Activated CD8-positive, alpha-beta T cell treated with anti-CD3 and anti-CD28 coated beads for 36 hours (primary cell): Measurements from ENCODE around the gene HOXD4. TPM values are rescaled to one million over a fixed set of nuclear protein-coding genes. Genes with fewer than 3 reads are reported as not detected.

Source experiments
- ATAC-seq: fragments of 200-7000 bp; cut with Tn5 transposase; one replicate; pipeline ENCODE4 v1.10.0; 2021; ENCODE audit warnings: mild to moderate bottlenecking, moderate library complexity
- CTCF ChIA-PET: fragments of 350-600 bp; sonication (Branson Sonifier 250); formaldehyde crosslinking; loops from one replicate; lab custom pipeline; 2021; ENCODE audit warnings: antibody characterized with exemption; lab: Charles Lee
- POLR2A ChIA-PET: fragments of 350-600 bp; sonication (Branson Sonifier 250); formaldehyde crosslinking; loops from one replicate; lab custom pipeline; 2021; ENCODE audit warnings: antibody characterized with exemption; lab: Charles Lee
- DNase-seq: peaks from one replicate; pipeline ENCODE4 v3.0.0-alpha.2; 2020
- H3K27ac Mint-ChIP-seq: one replicate; pipeline ENCODE4 v1.8.0; 2021; ENCODE audit warnings: mild to moderate bottlenecking, mixed read lengths
- H3K27me3 Mint-ChIP-seq: one replicate; pipeline ENCODE4 v1.8.0; 2021; ENCODE audit warnings: mixed read lengths
- H3K36me3 Mint-ChIP-seq: one replicate; pipeline ENCODE4 v1.8.0; 2021; ENCODE audit warnings: low read depth, mixed read lengths
- H3K4me1 Mint-ChIP-seq: one replicate; pipeline ENCODE4 v1.8.0; 2021; ENCODE audit warnings: low read depth, mixed read lengths
- H3K4me3 Mint-ChIP-seq: one replicate; pipeline ENCODE4 v1.8.0; 2021; ENCODE audit warnings: mild to moderate bottlenecking, moderate library complexity, mixed read lengths
- H3K9me3 Mint-ChIP-seq: one replicate; pipeline ENCODE4 v1.8.0; 2021; ENCODE audit warnings: mixed read lengths
- CTCF ChIP-seq: fragments of 200-600 bp; IDR thresholded peaks from one replicate; pipeline ENCODE4 v1.8.0; 2022; ENCODE audit warnings: antibody characterized with exemption, mild to moderate bottlenecking
- intact Hi-C: fragments of 100-400 bp; cut with micrococcal nuclease; formaldehyde crosslinking; loops from one replicate; pipeline ENCODE4 v1.10.0; 2022
- total RNA-seq, 2 experiments: library from RNA; stranded (reverse); gene quantifications; one replicate each; pipeline ENCODE4 v1.2.3, GENCODE V29; 2021

The HOXD4 gene
- total RNA-seq, 2 experiments from 2014 or later, result not detected

DNA sequence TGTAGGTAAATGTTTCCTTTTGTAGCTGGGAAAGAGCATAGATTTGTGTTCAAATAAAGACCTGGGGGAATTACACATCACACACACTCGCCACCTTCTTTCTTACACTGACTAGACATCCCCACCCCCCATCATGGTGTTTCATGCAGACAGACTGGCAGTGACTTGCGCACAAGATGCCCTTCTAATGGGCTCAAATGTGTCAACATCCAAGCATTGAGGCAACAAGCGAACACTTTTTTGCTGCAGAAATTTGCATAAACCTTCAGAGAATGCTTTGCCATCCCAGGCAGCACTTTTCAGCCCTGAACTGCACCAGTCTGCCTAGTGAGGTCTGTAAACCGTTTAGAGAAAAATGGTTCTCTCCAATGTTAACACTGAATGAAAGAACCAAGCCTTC is 17.3 kb upstream of the HOXD4 start:
- H3K4me3 Mint-ChIP-seq, result no peak overlapping the region
- no peak overlapping the region for H3K27ac Mint-ChIP-seq
- DNase-seq (no peak), ATAC-seq (no peak)
- no peaks in the 10 kb centered on the region for H3K9me3 Mint-ChIP-seq
- TF ChIP-seq CTCF, result no peak
- ChIA-PET CTCF (interaction anchor here (1.4 to 9.8 kb wide), 2 partner anchors 321 to 519 kb away, joined by 4 to 95 read pairs; no protein-coding TSS in a partner anchor), POLR2A (no interaction called here)
- H3K27me3 Mint-ChIP-seq, result peaks cover 79% of the 10 kb centered on the region
- H3K4me1 Mint-ChIP-seq, result peaks cover 24% of the 10 kb centered on the region
- intact Hi-C loops, result loop anchor here (5.0 kb wide), 2 partner anchors 38 to 503 kb away; no protein-coding TSS in a partner anchor
- H3K36me3 Mint-ChIP-seq, result peaks cover 2% of the 10 kb centered on the region

DNA sequence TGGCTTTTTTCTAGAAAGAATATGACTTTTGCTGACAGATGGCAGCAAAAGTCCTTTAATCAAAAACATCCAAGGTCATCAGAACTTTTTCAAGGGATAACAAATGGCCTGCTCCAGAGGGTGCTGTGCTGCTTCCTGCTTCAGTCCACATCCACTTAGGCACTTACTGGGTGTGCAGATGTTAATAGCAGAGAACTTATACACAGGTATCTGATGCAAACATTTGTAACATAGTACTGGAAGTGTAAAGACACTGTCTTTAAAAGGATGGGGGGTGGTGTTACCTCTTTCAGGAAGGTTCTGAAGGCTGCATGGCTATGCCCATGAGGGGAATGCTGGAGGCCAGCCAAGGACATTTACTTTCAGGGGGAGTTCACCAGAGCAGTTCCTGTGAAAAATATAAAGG is 16.3 kb upstream of the HOXD4 start:
- Mint-ChIP-seq H3K4me3 (no peak overlapping the region), H3K9me3 (no peaks in the 10 kb centered on the region)

DNA sequence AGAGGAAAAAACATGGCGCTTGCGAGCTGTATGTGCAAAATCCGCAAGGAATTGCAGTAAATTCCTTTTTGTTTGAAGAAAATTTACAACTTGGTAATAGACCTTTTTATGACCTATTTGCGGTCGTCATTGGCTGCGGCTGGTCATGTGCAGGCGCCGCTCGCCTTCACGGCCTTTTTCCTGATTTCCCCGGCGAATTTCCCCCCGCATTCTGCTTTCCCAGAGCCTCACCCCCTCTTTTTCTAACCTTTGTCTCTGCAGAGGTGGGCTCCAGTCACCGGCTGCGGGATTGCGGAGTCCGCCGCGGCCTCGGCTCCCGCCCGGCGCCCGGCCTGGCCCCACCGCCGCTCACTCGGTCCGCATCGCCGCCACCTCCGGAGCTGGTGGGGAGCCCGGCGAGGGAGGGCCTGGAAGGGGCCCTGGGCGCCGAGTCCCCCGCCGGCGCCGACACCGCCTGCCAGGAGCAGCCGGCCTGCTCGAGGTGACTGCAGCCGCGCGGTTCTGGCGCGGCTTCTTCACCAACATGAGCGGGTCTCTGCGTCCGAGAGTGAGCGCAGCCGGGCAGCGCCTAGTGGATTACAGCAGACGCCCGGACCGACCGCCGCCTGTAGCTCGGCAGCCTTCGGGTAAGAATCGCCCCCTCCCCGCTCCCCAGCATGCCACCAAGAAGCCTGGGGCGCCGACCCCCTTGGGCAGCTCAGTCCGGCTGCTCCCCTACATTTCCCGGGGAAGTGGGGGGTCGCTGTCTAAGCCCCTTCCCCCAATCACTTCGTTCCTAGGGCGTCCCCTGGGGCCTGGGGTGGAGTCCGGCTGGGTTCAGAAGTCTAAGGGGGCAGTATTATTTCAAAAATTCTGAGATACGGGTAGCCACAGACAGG is 14.7 kb upstream of the HOXD4 start:
- no peak for DNase-seq
- POLR2A ChIA-PET, result no interaction called here
- CTCF ChIA-PET, result interaction anchor here (0.8 to 5.4 kb wide), 4 partner anchors 9 to 515 kb away, joined by 3 to 33 read pairs (median 4); no protein-coding TSS in a partner anchor
- Mint-ChIP-seq H3K27me3 (peaks cover 80% of the 10 kb centered on the region), H3K36me3 (peaks cover 5% of the 10 kb centered on the region), H3K27ac (no peak overlapping the region), H3K9me3 (no peaks in the 10 kb centered on the region), H3K4me1 (peaks cover 33% of the 10 kb centered on the region), H3K4me3 (no peak overlapping the region)
- TF ChIP-seq CTCF, result no peak
- intact Hi-C loops, result no loop called here
- ATAC-seq, result no peak

More for the DNA sequence above, 16.3 kb upstream of the HOXD4 start:
- Mint-ChIP-seq H3K4me1 (peaks cover 30% of the 10 kb centered on the region), H3K27ac (no peak overlapping the region), H3K27me3 (peaks cover 83% of the 10 kb centered on the region), H3K36me3 (peaks cover 5% of the 10 kb centered on the region)
- no peak for TF ChIP-seq CTCF
- DNase-seq (no peak), ATAC-seq (no peak)
- CTCF ChIA-PET, result interaction anchor here (1.4 to 9.8 kb wide), 2 partner anchors 320 to 518 kb away, joined by 4 to 95 read pairs; no protein-coding TSS in a partner anchor
- intact Hi-C loops, result no loop called here
- POLR2A ChIA-PET, result no interaction called here

- CTCF ChIA-PET, result interaction anchor here (0.8 to 5.4 kb wide), 3 partner anchors 9 to 514 kb away, joined by 3 to 33 read pairs (median 11); no protein-coding TSS in a partner anchor
- TF ChIP-seq CTCF, result no peak
- H3K27me3 Mint-ChIP-seq, result peaks cover 80% of the 10 kb centered on the region
- POLR2A ChIA-PET, result no interaction called here
- H3K4me1 Mint-ChIP-seq, result peaks cover 31% of the 10 kb centered on the region
- no peak overlapping the region for H3K4me3 Mint-ChIP-seq
- peaks cover 5% of the 10 kb centered on the region for H3K36me3 Mint-ChIP-seq
- ATAC-seq, result no peak
- intact Hi-C loops, result no loop called here
- no peaks in the 10 kb centered on the region for H3K9me3 Mint-ChIP-seq
- no peak overlapping the region for H3K27ac Mint-ChIP-seq
- DNase-seq, result no peak
Observed at GRCh38 chr2:176137252-176137580, 14.1 kb upstream of the HOXD4 start.

GRCh38 chr2:176137906-176138305 is 13.4 kb upstream of the HOXD4 start:
- no peak overlapping the region for H3K4me3 Mint-ChIP-seq
- no peaks in the 10 kb centered on the region for H3K9me3 Mint-ChIP-seq
- peaks cover 5% of the 10 kb centered on the region for H3K36me3 Mint-ChIP-seq
- H3K4me1 Mint-ChIP-seq, result peaks cover 27% of the 10 kb centered on the region
- no peak overlapping the region for H3K27ac Mint-ChIP-seq
- intact Hi-C loops, result no loop called here
- TF ChIP-seq CTCF, result no peak
- no peak for DNase-seq
- CTCF ChIA-PET, result interaction anchor here (1.5 to 8.4 kb wide), 5 partner anchors 17 to 513 kb away, joined by 4 to 117 read pairs (median 11); no protein-coding TSS in a partner anchor
- peaks cover 76% of the 10 kb centered on the region for H3K27me3 Mint-ChIP-seq
- POLR2A ChIA-PET, result no interaction called here
- ATAC-seq, result no peak
